OCI-LY7 (cell line): ENCODE results near the gene RALB. TPM values are rescaled to one million over a fixed set of nuclear protein-coding genes. Genes with fewer than 3 reads are reported as not detected.

Source experiments
- BruUV-seq: library from RNA; stranded (reverse); fragments of 400-500 nt; replicated peaks from 2 replicates; lab custom pipeline; 2021; lab: Mats Ljungman, UMichigan
- CTCF ChIA-PET: fragments of 300-600 bp; sonication (Branson Sonifier 250); formaldehyde crosslinking; loops from one replicate; lab custom pipeline; 2022; ENCODE audit warnings: antibody characterized with exemption; ENCODE audit not compliant: unreplicated experiment; lab: Charles Lee
- POLR2A ChIA-PET: fragments of 300-600 bp; sonication (Branson Sonifier 250); formaldehyde crosslinking; loops from one replicate; lab custom pipeline; 2022; ENCODE audit warnings: antibody characterized with exemption; lab: Charles Lee
- DNase-seq: peaks from one replicate; pipeline ENCODE4 v3.0.0-alpha.2; 2015; ENCODE audit warnings: low spot score
- H2AFZ ChIP-seq: fragments of 200-600 bp; sonication (generic), shearing (Covaris generic); 2 replicates; pipeline ENCODE4 v1.6.1; 2014; ENCODE audit warnings: mild to moderate bottlenecking, antibody characterized with exemption, low read length, moderate library complexity
- H3K27ac ChIP-seq: fragments of 200-600 bp; sonication (generic); 2 replicates; pipeline ENCODE4 v1.5.1; 2014; ENCODE audit warnings: mixed run types, low read depth, mild to moderate bottlenecking, moderate library complexity, low read length, inconsistent platforms; ENCODE audit not compliant: poor library complexity, severe bottlenecking
- H3K36me3 ChIP-seq: fragments of 200-600 bp; sonication (generic); 2 replicates; pipeline ENCODE4 v1.6.1; 2014; ENCODE audit warnings: mild to moderate bottlenecking, antibody characterized with exemption, low read length, moderate library complexity, mixed read lengths; ENCODE audit not compliant: insufficient read depth
- H3K4me1 ChIP-seq: fragments of 200-600 bp; sonication (generic); 2 replicates; pipeline ENCODE4 v1.5.1; 2014; ENCODE audit warnings: mild to moderate bottlenecking, low read length; ENCODE audit not compliant: insufficient read depth, poor library complexity, severe bottlenecking
- H3K4me2 ChIP-seq: fragments of 200-600 bp; sonication (generic); 2 replicates; pipeline ENCODE4 v1.6.1; 2014; ENCODE audit warnings: mild to moderate bottlenecking, low read length
- H3K4me3 ChIP-seq: fragments of 200-600 bp; sonication (generic); 2 replicates; pipeline ENCODE4 v1.5.1; 2014; ENCODE audit warnings: mild to moderate bottlenecking, low read depth, low read length; ENCODE audit not compliant: poor library complexity, severe bottlenecking
- H3K79me2 ChIP-seq: fragments of 200-600 bp; sonication (generic); 2 replicates; pipeline ENCODE4 v1.6.1; 2016; ENCODE audit warnings: low read depth, mild to moderate bottlenecking, low read length, moderate library complexity, mixed read lengths; ENCODE audit not compliant: insufficient read depth
- H3K9me2 ChIP-seq: fragments of 200-600 bp; sonication (generic); 2 replicates; pipeline ENCODE4 v1.6.1; 2016; ENCODE audit warnings: mild to moderate bottlenecking, low read length, mixed read lengths; ENCODE audit not compliant: insufficient read depth
- H3K9me3 ChIP-seq: fragments of 200-600 bp; sonication (generic); 2 replicates; pipeline ENCODE4 v1.6.1; 2014; ENCODE audit warnings: mild to moderate bottlenecking, mixed run types, low read length, mixed read lengths
- H4K20me1 ChIP-seq: fragments of 200-600 bp; sonication (generic); 2 replicates; pipeline ENCODE4 v1.6.1; 2014; ENCODE audit warnings: mild to moderate bottlenecking, antibody characterized with exemption, low read length, moderate library complexity, mixed read lengths; ENCODE audit not compliant: insufficient read depth
- CTCF ChIP-seq: fragments of 200-600 bp; sonication (generic); conservative IDR thresholded peaks from 2 replicates; pipeline ENCODE4 v1.5.1; 2014; ENCODE audit warnings: mild to moderate bottlenecking, antibody characterized with exemption, low read length, moderate library complexity, mixed read lengths
- EZH2phosphoT487 ChIP-seq: fragments of 200-600 bp; sonication (generic); IDR thresholded peaks from 2 replicates; pipeline ENCODE4 v1.6.1; 2018; ENCODE audit warnings: low read depth, borderline replicate concordance, mild to moderate bottlenecking, mixed run types, antibody characterized with exemption, low read length, moderate library complexity, mixed read lengths
- intact Hi-C: fragments of 100-400 bp; cut with micrococcal nuclease; formaldehyde crosslinking; loops from one replicate; pipeline ENCODE4 v1.10.0; 2022; ENCODE audit not compliant: unreplicated experiment
- total RNA-seq, 2 experiments: library from RNA; depleted of rRNA in 1 of 2; stranded (reverse); fragments of >200 nt in 1 of 2; shearing (Covaris generic) in 1 of 2; gene quantifications; 2 replicates each; pipeline ENCODE4 v1.2.3, GENCODE V29; 2014 to 2022

The RALB gene
- total RNA-seq, 2 experiments from 2014 or later: 16.2 to 23.6 TPM

- H3K9me3 ChIP-seq: no peaks in the 10 kb centered on the region
- no peaks in the 10 kb centered on the region for H3K9me2 ChIP-seq
- no peak overlapping the region for H3K4me2 ChIP-seq
- no TSS peak for BruUV-seq
- no peak overlapping the region for H2AFZ ChIP-seq
- H3K4me3 ChIP-seq: no peak overlapping the region
- POLR2A ChIA-PET: interaction anchor here (0.6 to 0.7 kb wide), 2 partner anchors 11 to 16 kb away, joined by 3 read pairs; no protein-coding TSS in a partner anchor
- H3K79me2 ChIP-seq: no peaks in the 10 kb centered on the region
- peaks cover 4% of the 10 kb centered on the region for H3K4me1 ChIP-seq
- H3K36me3 ChIP-seq: no peaks in the 10 kb centered on the region
- intact Hi-C loops: no loop called here
- no peaks in the 10 kb centered on the region for H4K20me1 ChIP-seq
- CTCF ChIA-PET: interaction anchor here (1.0 kb wide), 1 partner anchor 11 kb away, joined by 3 read pairs; no protein-coding TSS in a partner anchor
- TF ChIP-seq CTCF (no peak), EZH2phosphoT487 (no peak)
- no peak overlapping the region for H3K27ac ChIP-seq
- no peak for DNase-seq
Observed at GRCh38 chr2:120302301-120302700, 49.6 kb downstream of the RALB start.

GRCh38 chr2:120303177-120303576 lies 50.5 kb downstream of the RALB start:
- no peak overlapping the region for H3K4me3 ChIP-seq
- ChIA-PET CTCF (interaction anchor here (0.6 kb wide), 1 partner anchor 377 kb away, joined by 6 read pairs; no protein-coding TSS in a partner anchor), POLR2A (no interaction called here)
- intact Hi-C loops: no loop called here
- no peaks in the 10 kb centered on the region for H4K20me1 ChIP-seq
- H3K4me2 ChIP-seq: no peak overlapping the region
- H3K9me3 ChIP-seq: no peaks in the 10 kb centered on the region
- no peaks in the 10 kb centered on the region for H3K9me2 ChIP-seq
- peaks cover 9% of the 10 kb centered on the region for H3K4me1 ChIP-seq
- no peaks in the 10 kb centered on the region for H3K36me3 ChIP-seq
- H3K27ac ChIP-seq: no peak overlapping the region
- no TSS peak for BruUV-seq
- no peak for TF ChIP-seq CTCF
- no peak for TF ChIP-seq EZH2phosphoT487
- no peak for DNase-seq
- no peak overlapping the region for H2AFZ ChIP-seq
- H3K79me2 ChIP-seq: no peaks in the 10 kb centered on the region

GRCh38 chr2:120305296-120305695 lies 52.6 kb downstream of the RALB start:
- no peak for DNase-seq
- intact Hi-C loops: no loop called here
- no TSS peak for BruUV-seq

More at GRCh38 chr2:120305296-120305695, 52.6 kb downstream of the RALB start:
- H3K4me1 ChIP-seq: peaks cover 25% of the 10 kb centered on the region
- no peak overlapping the region for H3K27ac ChIP-seq
- H3K4me2 ChIP-seq: no peak overlapping the region
- no peak for TF ChIP-seq EZH2phosphoT487
- TF ChIP-seq CTCF: peak; percentile 50
- no peak overlapping the region for H2AFZ ChIP-seq
- no peaks in the 10 kb centered on the region for H3K36me3 ChIP-seq
- POLR2A ChIA-PET: interaction anchor here (1.5 kb wide), 1 partner anchor 73 kb away, joined by 3 read pairs; no protein-coding TSS in a partner anchor
- H3K79me2 ChIP-seq: no peaks in the 10 kb centered on the region
- CTCF ChIA-PET: no interaction called here
- H3K9me3 ChIP-seq: no peaks in the 10 kb centered on the region
- H3K9me2 ChIP-seq: no peaks in the 10 kb centered on the region
- no peaks in the 10 kb centered on the region for H4K20me1 ChIP-seq
- H3K4me3 ChIP-seq: no peak overlapping the region
